ENCODE results near the gene POLA2.
"Not testable (repeated sequence)": the region's sequence is repeated elsewhere in the genome, so short reads cannot be mapped to it uniquely, and the experiment has no call there.

The POLA2 gene

GRCh38 chr11:65243797-65244196 lies 18.0 kb upstream of the POLA2 start:
- no peak for DNase-seq

- peak; percentile 41 for DNase-seq
These were observed 16.7 kb upstream of the POLA2 start for GRCh38 chr11:65245046-65245445.

GRCh38 chr11:65246506-65246905 lies 15.3 kb upstream of the POLA2 start:
- no peak for DNase-seq

GRCh38 chr11:65248184-65248710 lies 13.5 kb upstream of the POLA2 start:
- not testable (repeated sequence) for DNase-seq

- DNase-seq = no peak
These were observed 10.3 kb upstream of the POLA2 start for GRCh38 chr11:65251476-65251875.

GRCh38 chr11:65254724-65255123 lies 7.0 kb upstream of the POLA2 start:
- DNase-seq = no peak

- DNase-seq = no peak
These were observed 2.8 kb upstream of the POLA2 start for GRCh38 chr11:65258988-65259387.

GRCh38 chr11:65260302-65260701 lies 1.5 kb upstream of the POLA2 start:
- DNase-seq = no peak

GRCh38 chr11:65260756-65261590 lies 789 bp upstream of the POLA2 start:
- DNase-seq = no peak

- no peak for DNase-seq
These were observed 569 bp downstream of the POLA2 start for GRCh38 chr11:65262381-65262680.

- DNase-seq = no peak
These were observed 1.0 kb downstream of the POLA2 start for GRCh38 chr11:65262776-65263175.

GRCh38 chr11:65264747-65265146 lies 3.0 kb downstream of the POLA2 start:
- not testable (repeated sequence) for DNase-seq

GRCh38 chr11:65266210-65266609 lies 4.4 kb downstream of the POLA2 start:
- no peak for DNase-seq

- peak; percentile 98 for DNase-seq
These were observed 13.2 kb downstream of the POLA2 start for GRCh38 chr11:65274735-65275682.

- DNase-seq = no peak
These were observed 14.1 kb downstream of the POLA2 start for GRCh38 chr11:65275906-65276305.

- no peak for DNase-seq
These were observed 16.0 kb downstream of the POLA2 start for GRCh38 chr11:65277631-65278277.

- peak; percentile 45 for DNase-seq
These were observed 16.6 kb downstream of the POLA2 start for GRCh38 chr11:65278356-65278755.

GRCh38 chr11:65279279-65279678 lies 17.5 kb downstream of the POLA2 start:
- DNase-seq = no peak

- peak; percentile 94 for DNase-seq
These were observed 18.1 kb downstream of the POLA2 start for GRCh38 chr11:65279741-65280440.

GRCh38 chr11:65280646-65281045 lies 18.9 kb downstream of the POLA2 start:
- DNase-seq = no peak

GRCh38 chr11:65286686-65287085 lies 24.9 kb downstream of the POLA2 start:
- DNase-seq = no peak

- no peak for DNase-seq
These were observed 25.8 kb downstream of the POLA2 start for GRCh38 chr11:65287601-65288000.
